MM.1S (cell line): ENCODE measurements around the gene KCNJ12.

ENCODE experiments used
- EZH2 ChIP-seq: fragments of 300-600 bp; sonication (generic); optimal IDR thresholded peaks from 2 replicates; pipeline ENCODE3; 2017; ENCODE audit warnings: low read depth, mild to moderate bottlenecking, antibody characterized with exemption, low read length, mixed read lengths
- EZH2phosphoT487 ChIP-seq: fragments of 300-600 bp; sonication (generic); IDR thresholded peaks from 2 replicates; pipeline ENCODE4 v1.6.1; 2018; ENCODE audit warnings: antibody characterized with exemption, low read length
- TF ChIP-seq, protein P1 (sequence below): fragments of 300-600 bp; sonication (generic); IDR thresholded peaks from 2 replicates; pipeline ENCODE4 v1.5.1; 2016; ENCODE audit warnings: antibody characterized with exemption, low read length, mixed read lengths

- TF ChIP-seq, protein P1, sequence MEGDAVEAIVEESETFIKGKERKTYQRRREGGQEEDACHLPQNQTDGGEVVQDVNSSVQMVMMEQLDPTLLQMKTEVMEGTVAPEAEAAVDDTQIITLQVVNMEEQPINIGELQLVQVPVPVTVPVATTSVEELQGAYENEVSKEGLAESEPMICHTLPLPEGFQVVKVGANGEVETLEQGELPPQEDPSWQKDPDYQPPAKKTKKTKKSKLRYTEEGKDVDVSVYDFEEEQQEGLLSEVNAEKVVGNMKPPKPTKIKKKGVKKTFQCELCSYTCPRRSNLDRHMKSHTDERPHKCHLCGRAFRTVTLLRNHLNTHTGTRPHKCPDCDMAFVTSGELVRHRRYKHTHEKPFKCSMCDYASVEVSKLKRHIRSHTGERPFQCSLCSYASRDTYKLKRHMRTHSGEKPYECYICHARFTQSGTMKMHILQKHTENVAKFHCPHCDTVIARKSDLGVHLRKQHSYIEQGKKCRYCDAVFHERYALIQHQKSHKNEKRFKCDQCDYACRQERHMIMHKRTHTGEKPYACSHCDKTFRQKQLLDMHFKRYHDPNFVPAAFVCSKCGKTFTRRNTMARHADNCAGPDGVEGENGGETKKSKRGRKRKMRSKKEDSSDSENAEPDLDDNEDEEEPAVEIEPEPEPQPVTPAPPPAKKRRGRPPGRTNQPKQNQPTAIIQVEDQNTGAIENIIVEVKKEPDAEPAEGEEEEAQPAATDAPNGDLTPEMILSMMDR: no peak
- TF ChIP-seq EZH2 (no peak), EZH2phosphoT487 (no peak)
Observed at GRCh38 chr17:21330436-21331160, 45.6 kb upstream of the KCNJ12 start.
